GM12878 (cell line): ENCODE measurements around the gene ITGBL1. TPM values are rescaled to one million over a fixed set of nuclear protein-coding genes. Genes with fewer than 3 reads are reported as not detected.

Experiments
- ATAC-seq: fragments of 200-7000 bp; cut with Tn5 transposase; 3 replicates; pipeline ENCODE4 v1.9.1; 2020; ENCODE audit warnings: mild to moderate bottlenecking, moderate library complexity
- BruUV-seq: library from RNA; stranded (reverse); fragments of 400-500 nt; replicated peaks from 2 replicates; lab custom pipeline; 2021; lab: Mats Ljungman, UMichigan
- CTCF ChIA-PET: fragments of 300-600 bp; sonication (Branson Sonifier 250); formaldehyde crosslinking; extraction: SDS; loops from one replicate; lab custom pipeline; 2021; ENCODE audit warnings: inconsistent platforms; lab: Yijun Ruan, JAX
- POLR2A ChIA-PET: fragments of 350-600 bp; formaldehyde crosslinking; extraction: SDS; loops from one replicate; lab custom pipeline; 2021; ENCODE audit warnings: inconsistent platforms; lab: Charles Lee
- RAD21 ChIA-PET: fragments of 300-600 bp; sonication (Branson Sonifier 250); formaldehyde crosslinking; loops from one replicate; lab custom pipeline; 2023; ENCODE audit warnings: antibody characterized with exemption; ENCODE audit not compliant: unreplicated experiment; lab: Charles Lee
- SMC1A ChIA-PET: fragments of 300-600 bp; sonication (Branson Sonifier 250); formaldehyde crosslinking; loops from one replicate; lab custom pipeline; 2023; ENCODE audit not compliant: unreplicated experiment, uncharacterized antibody; lab: Charles Lee
- DNase-seq: peaks from one replicate; pipeline ENCODE4 v3.0.0-alpha.2; 2011; ENCODE audit warnings: low read depth, low spot score
- FAIRE-seq: peaks from 3 replicates; lab custom pipeline; 2011; peaks lifted over from hg19 to GRCh38; lab: Jason Lieb, UNC
- H2AFZ ChIP-seq: 2 replicates; pipeline ENCODE4 v1.6.0; 2011; ENCODE audit warnings: low read depth, low read length, control low read depth; ENCODE audit not compliant: control insufficient read depth
- H3K27ac ChIP-seq: 2 replicates; pipeline ENCODE4 v1.5.1; 2011; ENCODE audit warnings: control low read depth; ENCODE audit not compliant: control insufficient read depth, insufficient read depth
- H3K27me3 ChIP-seq, 2 experiments: replicated peaks in 1 of 2; 2 replicates each; pipeline versions ENCODE4 v1.6.0 to v1.6.1; 2011; ENCODE audit warnings: low read length in 1 of 2; ENCODE audit not compliant: control insufficient read depth in 2 of 2, insufficient read depth in 2 of 2
- H3K36me3 ChIP-seq, 2 experiments: 2 replicates each; pipeline ENCODE4 v1.5.1; 2011; ENCODE audit warnings: low read length in 1 of 2; ENCODE audit not compliant: control insufficient read depth in 2 of 2, insufficient read depth in 2 of 2
- H3K4me1 ChIP-seq: 2 replicates; pipeline ENCODE4 v1.6.1; 2011; ENCODE audit warnings: mild to moderate bottlenecking, low read length, moderate library complexity, mixed read lengths; ENCODE audit not compliant: control insufficient read depth, insufficient read depth
- H3K4me2 ChIP-seq: 2 replicates; pipeline ENCODE4 v1.6.0; 2011; ENCODE audit warnings: control low read depth; ENCODE audit not compliant: control insufficient read depth, insufficient read depth
- H3K4me3 ChIP-seq: fragments of 200-600 bp; sonication (generic); 2 replicates; pipeline ENCODE4 v1.5.1; 2016
- H3K79me2 ChIP-seq: 2 replicates; pipeline ENCODE4 v1.6.0; 2011; ENCODE audit warnings: low read length; ENCODE audit not compliant: control insufficient read depth, insufficient read depth
- H3K9ac ChIP-seq: 2 replicates; pipeline ENCODE4 v1.8.0; 2011; ENCODE audit warnings: low read length, control low read depth, mixed read lengths; ENCODE audit not compliant: control insufficient read depth, insufficient read depth
- H3K9me3 ChIP-seq: replicated peaks from 3 replicates; pipeline ENCODE4 v1.5.1; 2011; ENCODE audit warnings: mild to moderate bottlenecking, low read length; ENCODE audit not compliant: control insufficient read depth, insufficient read depth
- H4K20me1 ChIP-seq: 2 replicates; pipeline ENCODE4 v1.6.0; 2011; ENCODE audit not compliant: control insufficient read depth, insufficient read depth
- BCL11A ChIP-seq: IDR thresholded peaks from 2 replicates; pipeline ENCODE4 v1.6.1; 2011; ENCODE audit warnings: low read depth, low read length
- HDAC6 ChIP-seq: fragments of 200-600 bp; sonication (generic); IDR thresholded peaks from one replicate; pipeline ENCODE4 v1.8.0; 2017; ENCODE audit warnings: antibody characterized with exemption; ENCODE audit not compliant: unreplicated experiment
- HDGF ChIP-seq: fragments of 450-650 bp; IDR thresholded peaks from 2 replicates; pipeline ENCODE4 v1.6.1; 2016; ENCODE audit warnings: antibody characterized with exemption
- KDM1A ChIP-seq: fragments of 200-600 bp; sonication (generic); IDR thresholded peaks from 2 replicates; pipeline ENCODE4 v1.6.1; 2016; ENCODE audit warnings: borderline replicate concordance
- MYB ChIP-seq: fragments of 150-350 bp; IDR thresholded peaks from 2 replicates; pipeline ENCODE4 v1.6.1; 2014; ENCODE audit warnings: mild to moderate bottlenecking, low read depth, low read length, borderline replicate concordance
- NFYB ChIP-seq: IDR thresholded peaks from 2 replicates; pipeline ENCODE4 v1.6.1; 2011; ENCODE audit warnings: low read depth, mild to moderate bottlenecking, low read length, improper control_type of control experiment, moderate library complexity; ENCODE audit not compliant: insufficient read depth
- PBX3 ChIP-seq: IDR thresholded peaks from 2 replicates; pipeline ENCODE4 v1.6.1; 2011; ENCODE audit warnings: mild to moderate bottlenecking, low read depth, low read length, moderate library complexity; ENCODE audit not compliant: insufficient replicate concordance
- SMAD1 ChIP-seq: fragments of 450-650 bp; IDR thresholded peaks from 2 replicates; pipeline ENCODE4 v1.6.1; 2018; ENCODE audit warnings: mild to moderate bottlenecking, low read depth; ENCODE audit not compliant: partially characterized antibody
- SMARCA5 ChIP-seq: fragments of 450-650 bp; IDR thresholded peaks from 2 replicates; pipeline ENCODE4 v1.6.1; 2017; ENCODE audit warnings: mild to moderate bottlenecking
- SPI1 ChIP-seq: IDR thresholded peaks from 2 replicates; pipeline ENCODE4 v1.6.1; 2011; ENCODE audit warnings: low read depth, mild to moderate bottlenecking, low read length, moderate library complexity, borderline replicate concordance; ENCODE audit not compliant: insufficient read depth
- ZZZ3 ChIP-seq: IDR thresholded peaks from 2 replicates; pipeline ENCODE4 v1.6.1; 2011; ENCODE audit warnings: low read depth; ENCODE audit not compliant: control insufficient read depth, insufficient read length
- WGBS: methylation state at CpG from one replicate; pipeline ENCODE4 v1.1.6; 2016; ENCODE audit warnings: low lambda C conversion rate; ENCODE audit not compliant: insufficient replicate concordance, insufficient coverage; ENCODE audit errors: missing lambda C conversion rate; 5-methylcytosine and 5-hydroxymethylcytosine counted together
- in situ Hi-C: fragments of 300-500 bp; cut with MboI; formaldehyde crosslinking; loops from 9 replicates; pipeline ENCODE4 v1.14.3; 2018; ENCODE audit warnings: mixed read lengths
- intact Hi-C: fragments of 100-400 bp; cut with micrococcal nuclease; formaldehyde crosslinking; loops from one replicate; pipeline ENCODE4 v1.14.2; 2022; ENCODE audit not compliant: unreplicated experiment
- polyA plus RNA-seq, 11 experiments: library from polyadenylated mRNA; depleted of rRNA in 4 of 11; unstranded in 6 of 11; stranded (reverse) in 5 of 11; fragments of >200 nt; fragmentation: Nextera tagmentation in 4 of 11; fragmentation: Illumina TruSeq in 1 of 11; extraction: Ambion mirVana in 4 of 11; extraction: Trizol in 1 of 11; gene quantifications; 1 replicate in 1 of 11; 2 replicates in 10 of 11; pipeline versions ENCODE4 v1.2.1 to v1.2.3, GENCODE V29; 2011 to 2016; ENCODE audit warnings: inconsistent platforms in 2 of 11, missing spikeins in 2 of 11, low read depth in 1 of 11
- total RNA-seq, 4 experiments: library from RNA; depleted of rRNA in 3 of 4; stranded (reverse); fragments of >200 nt in 3 of 4; fragmentation: Illumina TruSeq in 1 of 4; extraction: Trizol in 1 of 4; gene quantifications; 2 replicates each; pipeline versions ENCODE4 v1.2.1 to v1.2.3, GENCODE V29; 2013 to 2021
- TF ChIP-seq, protein P1 (sequence below): fragments of 450-650 bp; IDR thresholded peaks from 2 replicates; pipeline ENCODE4 v1.6.1; 2017; ENCODE audit warnings: mild to moderate bottlenecking, moderate library complexity

The ITGBL1 gene
- total and polyA plus RNA-seq, 10 of the 15 experiments (the other 5 are each of a cell fraction or from before 2014, with no cell fraction given), result 0.17 to 2.8 (median 0.28) TPM; not detected in 3

DNA sequence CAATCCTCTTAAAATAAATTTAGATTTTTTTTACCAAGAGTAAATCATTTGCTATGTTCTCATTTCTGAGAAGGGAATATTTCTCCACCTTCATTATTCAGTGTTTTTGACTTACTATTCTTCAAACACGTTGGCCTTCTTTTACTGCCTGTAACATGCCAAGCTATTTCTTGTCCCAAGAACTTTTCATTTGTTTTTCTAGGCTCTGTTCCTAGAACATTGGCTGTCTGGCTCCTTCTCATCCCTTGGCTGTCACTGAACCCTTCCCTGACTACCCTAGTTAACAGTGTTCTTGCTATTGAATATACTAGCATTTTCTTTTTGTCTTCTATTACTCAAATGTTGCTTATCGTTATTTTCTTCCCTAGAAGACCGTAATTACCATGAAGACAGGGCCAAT, 248.1 kb downstream of the ITGBL1 start:
- POLR2A ChIA-PET, result no interaction called here
- CTCF ChIA-PET, result interaction anchor here (1.0 kb wide), 1 partner anchor 64 kb away, joined by 3 read pairs; no protein-coding TSS in a partner anchor
- WGBS, result 32% methylated on average over 3 of the region's 3 CpGs
- H3K4me1 ChIP-seq, result no peaks in the 10 kb centered on the region
- DNase-seq (no peak), FAIRE-seq (no peak), ATAC-seq (no peak)
- TF ChIP-seq HDAC6 (no peak), NFYB (no peak), MYB (no peak), ZZZ3 (no peak), PBX3 (no peak), SMAD1 (no peak)
- no peak overlapping the region for H2AFZ ChIP-seq
- H3K4me2 ChIP-seq, result no peak overlapping the region
- no peaks in the 10 kb centered on the region for H3K27me3 ChIP-seq
- no peaks in the 10 kb centered on the region; the same call in 2 of the 3 replicates for H3K9me3 ChIP-seq
- intact Hi-C loops, result no loop called here
- H3K4me3 ChIP-seq, result no peak overlapping the region
- no TSS peak for BruUV-seq
- no peaks in the 10 kb centered on the region for H4K20me1 ChIP-seq
- no peaks in the 10 kb centered on the region for H3K36me3 ChIP-seq
- H3K79me2 ChIP-seq, result no peaks in the 10 kb centered on the region
- SMC1A ChIA-PET, result interaction anchor here (0.6 to 1.7 kb wide), 4 partner anchors 14 to 140 kb away, joined by 3 to 4 read pairs (median 4); no protein-coding TSS in a partner anchor
- in situ Hi-C loops, result no loop called here
- no peak overlapping the region for H3K9ac ChIP-seq
- no peak overlapping the region for H3K27ac ChIP-seq
- RAD21 ChIA-PET, result no interaction called here

DNA sequence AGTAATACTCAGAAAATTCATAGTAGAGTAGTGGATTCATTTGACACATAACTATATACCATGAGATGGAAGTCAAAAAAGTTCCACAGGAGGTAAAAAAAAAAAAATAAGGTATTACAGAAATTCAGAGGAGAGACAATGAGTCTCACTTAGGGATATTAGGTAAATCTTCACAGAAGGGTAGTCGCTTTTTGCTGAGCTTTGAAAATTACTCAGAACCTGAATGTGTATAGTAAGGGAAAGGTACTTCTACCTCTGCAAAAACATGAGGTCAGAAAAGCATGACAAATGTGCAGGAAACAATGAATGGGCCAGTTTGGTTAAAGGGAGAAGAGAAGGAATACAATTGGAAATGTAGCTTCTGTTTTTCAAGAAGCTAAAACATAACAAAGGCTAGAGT, 250.6 kb downstream of the ITGBL1 start:
- no peak overlapping the region for H2AFZ ChIP-seq
- H3K27me3 ChIP-seq, result no peaks in the 10 kb centered on the region
- ATAC-seq (no peak), FAIRE-seq (no peak), DNase-seq (no peak)
- H3K36me3 ChIP-seq, result no peaks in the 10 kb centered on the region
- no peak overlapping the region for H3K4me2 ChIP-seq
- H3K4me3 ChIP-seq, result no peak overlapping the region
- no peaks in the 10 kb centered on the region for H3K4me1 ChIP-seq
- H3K9me3 ChIP-seq, result no peaks in the 10 kb centered on the region; the same call in 2 of the 3 replicates
- WGBS, result 0% methylated on average over 1 of the region's 1 CpG
- RAD21 ChIA-PET, result no interaction called here
- in situ Hi-C loops, result no loop called here
- H3K9ac ChIP-seq, result no peak overlapping the region
- no TSS peak for BruUV-seq
- intact Hi-C loops, result no loop called here
- CTCF ChIA-PET, result interaction anchor here (1.0 to 1.4 kb wide), 3 partner anchors 38 to 54 kb away, joined by 3 to 5 read pairs (median 5); no protein-coding TSS in a partner anchor
- no peaks in the 10 kb centered on the region for H4K20me1 ChIP-seq
- SMC1A ChIA-PET, result interaction anchor here (0.6 to 1.3 kb wide), 4 partner anchors 12 to 107 kb away, joined by 3 to 6 read pairs (median 4); no protein-coding TSS in a partner anchor
- no peak overlapping the region for H3K27ac ChIP-seq
- POLR2A ChIA-PET, result no interaction called here
- H3K79me2 ChIP-seq, result no peaks in the 10 kb centered on the region
- TF ChIP-seq HDGF (no peak), SPI1 (no peak), BCL11A (no peak), SMARCA5 (no peak), KDM1A (no peak)
- TF ChIP-seq, protein P1, sequence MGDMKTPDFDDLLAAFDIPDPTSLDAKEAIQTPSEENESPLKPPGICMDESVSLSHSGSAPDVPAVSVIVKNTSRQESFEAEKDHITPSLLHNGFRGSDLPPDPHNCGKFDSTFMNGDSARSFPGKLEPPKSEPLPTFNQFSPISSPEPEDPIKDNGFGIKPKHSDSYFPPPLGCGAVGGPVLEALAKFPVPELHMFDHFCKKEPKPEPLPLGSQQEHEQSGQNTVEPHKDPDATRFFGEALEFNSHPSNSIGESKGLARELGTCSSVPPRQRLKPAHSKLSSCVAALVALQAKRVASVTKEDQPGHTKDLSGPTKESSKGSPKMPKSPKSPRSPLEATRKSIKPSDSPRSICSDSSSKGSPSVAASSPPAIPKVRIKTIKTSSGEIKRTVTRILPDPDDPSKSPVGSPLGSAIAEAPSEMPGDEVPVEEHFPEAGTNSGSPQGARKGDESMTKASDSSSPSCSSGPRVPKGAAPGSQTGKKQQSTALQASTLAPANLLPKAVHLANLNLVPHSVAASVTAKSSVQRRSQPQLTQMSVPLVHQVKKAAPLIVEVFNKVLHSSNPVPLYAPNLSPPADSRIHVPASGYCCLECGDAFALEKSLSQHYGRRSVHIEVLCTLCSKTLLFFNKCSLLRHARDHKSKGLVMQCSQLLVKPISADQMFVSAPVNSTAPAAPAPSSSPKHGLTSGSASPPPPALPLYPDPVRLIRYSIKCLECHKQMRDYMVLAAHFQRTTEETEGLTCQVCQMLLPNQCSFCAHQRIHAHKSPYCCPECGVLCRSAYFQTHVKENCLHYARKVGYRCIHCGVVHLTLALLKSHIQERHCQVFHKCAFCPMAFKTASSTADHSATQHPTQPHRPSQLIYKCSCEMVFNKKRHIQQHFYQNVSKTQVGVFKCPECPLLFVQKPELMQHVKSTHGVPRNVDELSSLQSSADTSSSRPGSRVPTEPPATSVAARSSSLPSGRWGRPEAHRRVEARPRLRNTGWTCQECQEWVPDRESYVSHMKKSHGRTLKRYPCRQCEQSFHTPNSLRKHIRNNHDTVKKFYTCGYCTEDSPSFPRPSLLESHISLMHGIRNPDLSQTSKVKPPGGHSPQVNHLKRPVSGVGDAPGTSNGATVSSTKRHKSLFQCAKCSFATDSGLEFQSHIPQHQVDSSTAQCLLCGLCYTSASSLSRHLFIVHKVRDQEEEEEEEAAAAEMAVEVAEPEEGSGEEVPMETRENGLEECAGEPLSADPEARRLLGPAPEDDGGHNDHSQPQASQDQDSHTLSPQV, result no peak
